ENCODE data around the gene PCLO. TPM values are rescaled to one million over a fixed set of nuclear protein-coding genes. Genes with fewer than 3 reads are reported as not detected.

PCLO gene
- total RNA-seq, 1 experiment from 2014 or later, result 3.1 TPM

DNA sequence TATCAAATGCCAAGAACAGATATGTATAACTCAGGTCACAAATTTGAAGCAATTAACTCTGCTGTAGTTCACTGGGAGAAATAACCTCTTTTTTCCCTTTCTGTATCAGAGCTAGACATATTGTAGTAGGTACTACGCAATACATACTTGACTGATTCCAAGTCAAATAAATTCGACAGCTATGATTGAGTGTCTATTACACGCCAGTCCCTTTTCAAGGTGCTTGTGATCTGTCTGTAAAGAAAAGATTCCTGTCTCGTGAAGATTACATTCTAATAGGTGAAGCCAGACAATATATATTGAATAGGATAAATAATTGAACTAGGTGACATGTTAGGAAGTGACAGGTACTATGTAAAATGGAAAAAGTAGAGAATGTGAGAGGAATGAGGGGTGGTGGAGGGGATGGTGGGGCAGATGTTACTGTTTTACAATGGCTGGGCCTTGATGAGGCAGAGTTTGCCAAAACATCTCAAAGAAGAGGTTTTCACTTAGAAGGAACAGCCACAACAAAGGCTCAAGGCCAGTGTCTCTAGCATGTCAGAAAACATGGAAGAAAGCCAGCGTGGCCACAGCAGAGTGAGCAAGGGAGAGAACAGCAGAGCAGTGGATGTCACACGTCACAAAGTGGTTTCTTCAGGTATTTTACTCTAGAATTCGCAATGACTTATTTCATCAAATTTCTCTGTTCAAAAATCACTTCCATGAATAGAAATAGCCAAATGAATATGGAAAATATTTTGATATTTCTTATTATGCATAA lies 436.5 kb downstream of the PCLO start:
- no peak overlapping the region for H2BK120ac ChIP-seq (ENCODE audit: low read depth, low read length, poor library complexity, severe bottlenecking)
- no peak for DNase-seq
- H3K23ac ChIP-seq (ENCODE audit: insufficient read length, low read depth, low read length), result no peak overlapping the region
- H3K27me3 ChIP-seq (ENCODE audit: insufficient read depth, low read length), result no peaks in the 10 kb centered on the region
- no peak overlapping the region for H2BK15ac ChIP-seq (ENCODE audit: low read depth, low read length)
- H2BK5ac ChIP-seq (ENCODE audit: insufficient read length, low read length), result no peak overlapping the region
- no peak overlapping the region for H3K27ac ChIP-seq (ENCODE audit: insufficient read length, low read depth, low read length)
- TF ChIP-seq, protein P1, sequence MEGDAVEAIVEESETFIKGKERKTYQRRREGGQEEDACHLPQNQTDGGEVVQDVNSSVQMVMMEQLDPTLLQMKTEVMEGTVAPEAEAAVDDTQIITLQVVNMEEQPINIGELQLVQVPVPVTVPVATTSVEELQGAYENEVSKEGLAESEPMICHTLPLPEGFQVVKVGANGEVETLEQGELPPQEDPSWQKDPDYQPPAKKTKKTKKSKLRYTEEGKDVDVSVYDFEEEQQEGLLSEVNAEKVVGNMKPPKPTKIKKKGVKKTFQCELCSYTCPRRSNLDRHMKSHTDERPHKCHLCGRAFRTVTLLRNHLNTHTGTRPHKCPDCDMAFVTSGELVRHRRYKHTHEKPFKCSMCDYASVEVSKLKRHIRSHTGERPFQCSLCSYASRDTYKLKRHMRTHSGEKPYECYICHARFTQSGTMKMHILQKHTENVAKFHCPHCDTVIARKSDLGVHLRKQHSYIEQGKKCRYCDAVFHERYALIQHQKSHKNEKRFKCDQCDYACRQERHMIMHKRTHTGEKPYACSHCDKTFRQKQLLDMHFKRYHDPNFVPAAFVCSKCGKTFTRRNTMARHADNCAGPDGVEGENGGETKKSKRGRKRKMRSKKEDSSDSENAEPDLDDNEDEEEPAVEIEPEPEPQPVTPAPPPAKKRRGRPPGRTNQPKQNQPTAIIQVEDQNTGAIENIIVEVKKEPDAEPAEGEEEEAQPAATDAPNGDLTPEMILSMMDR (conservative IDR thresholded peaks at IDR 0.05), result no peak
- no peaks in the 10 kb centered on the region for H3K9me3 Mint-ChIP-seq
- H3K4me1 ChIP-seq (ENCODE audit: insufficient read depth, low read length), result 0 out of 2 replicates have a peak, but pooled peaks cover 3% of the 10 kb centered on the region
- no peak overlapping the region for H3K4ac ChIP-seq (ENCODE audit: low read depth, low read length)
- no peaks in the 10 kb centered on the region for H3K9me3 ChIP-seq (ENCODE audit: control insufficient read depth, low read depth, low read length)
- no peak overlapping the region for H3K18ac ChIP-seq (ENCODE audit: insufficient read length, low read depth, low read length)
- no peak overlapping the region for H4K91ac ChIP-seq (ENCODE audit: insufficient read length, low read depth, low read length)
- H4K5ac ChIP-seq (ENCODE audit: insufficient read length, low read depth, low read length), result no peak overlapping the region
- no peak overlapping the region for H2BK12ac ChIP-seq (ENCODE audit: insufficient read length, low read depth, low read length)
- no peak overlapping the region for H3K14ac ChIP-seq (ENCODE audit: insufficient read depth, low read length)
- H3K23me2 ChIP-seq (ENCODE audit: insufficient read length, low read depth, low read length, poor library complexity, severe bottlenecking), result no peaks in the 10 kb centered on the region
- H3K27ac Mint-ChIP-seq, result no peak overlapping the region
- no peaks in the 10 kb centered on the region for H3K27me3 Mint-ChIP-seq (ENCODE audit: low read depth)
- H3K4me3 Mint-ChIP-seq, result no peak overlapping the region
- no peak overlapping the region for H3K56ac ChIP-seq (ENCODE audit: insufficient read length, low read depth, low read length)
- H4K20me1 ChIP-seq (ENCODE audit: control insufficient read depth, insufficient read depth, insufficient read length), result no peaks in the 10 kb centered on the region
- H3K4me1 Mint-ChIP-seq, result peaks cover 10 to 12% of the 10 kb centered on the region in 2 experiments
- no peak overlapping the region for H3K4me2 ChIP-seq (ENCODE audit: insufficient read depth, insufficient read length, low read length)
- H2BK20ac ChIP-seq (ENCODE audit: low read depth, low read length, poor library complexity, severe bottlenecking), result no peak overlapping the region
- no peak overlapping the region for H4K8ac ChIP-seq (replicated peaks; ENCODE audit: insufficient read length, low read depth, low read length)
- no peaks in the 10 kb centered on the region for H3K79me1 ChIP-seq (ENCODE audit: insufficient read depth, low read depth, low read length, poor library complexity, severe bottlenecking)
- H2AK5ac ChIP-seq (ENCODE audit: insufficient read length, low read length), result no peak overlapping the region
- H3T11ph ChIP-seq (ENCODE audit: low read length), result no peak overlapping the region
- no peak overlapping the region for H2AFZ ChIP-seq (ENCODE audit: low read length)
- no peaks in the 10 kb centered on the region for H3K36me3 Mint-ChIP-seq (ENCODE audit: insufficient read depth in 1 of 3, low read depth in 3 of 3)
- no peaks in the 10 kb centered on the region for H3K79me2 ChIP-seq (ENCODE audit: insufficient read depth, low read length)
- no peak overlapping the region for H3K9ac ChIP-seq (ENCODE audit: extremely low read depth, insufficient read length, low read length)
- WGBS (ENCODE audit: extremely low coverage, insufficient read length, low lambda C conversion rate), result no CpG with 5 or more reads among the region's 7 CpGs
